Epithelial cell of esophagus (primary cell): ENCODE results near the gene PAN3.

Source experiments
- DNase-seq: peaks from one replicate; pipeline ENCODE4 v3.0.0; 2010; ENCODE audit warnings: low read depth
- H3K4me3 ChIP-seq: 2 replicates; pipeline ENCODE4 v1.5.1; 2011; ENCODE audit warnings: mild to moderate bottlenecking, low read length, control low read depth
- CTCF ChIP-seq: IDR thresholded peaks from 2 replicates; pipeline ENCODE4 v1.5.1; 2011; ENCODE audit warnings: low read depth, mild to moderate bottlenecking, low read length, control low read depth, inconsistent platforms; ENCODE audit not compliant: insufficient read depth; ENCODE audit errors: missing control alignments

PAN3 gene

DNA sequence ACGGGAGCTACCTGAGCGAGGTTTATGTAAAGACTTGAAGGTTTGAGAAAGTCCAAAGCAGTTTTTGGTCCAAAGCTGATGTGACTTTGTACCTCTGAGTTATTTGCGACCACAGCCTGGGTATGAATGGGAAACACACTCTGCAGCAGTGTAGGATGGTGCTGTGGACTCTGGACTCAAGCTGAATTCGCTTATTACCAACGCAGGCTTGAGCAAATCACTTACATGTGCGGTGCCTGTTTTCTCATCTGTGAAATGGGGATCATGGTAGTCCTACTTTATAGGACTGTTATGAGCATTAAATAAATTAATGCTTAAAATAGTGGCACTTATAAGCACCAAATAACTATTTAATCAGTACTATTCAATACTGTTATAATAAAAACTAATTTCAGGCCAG, 176.5 kb downstream of the PAN3 start:
- H3K4me3 ChIP-seq: no peak overlapping the region
- no peak for DNase-seq
- no peak for TF ChIP-seq CTCF

DNA sequence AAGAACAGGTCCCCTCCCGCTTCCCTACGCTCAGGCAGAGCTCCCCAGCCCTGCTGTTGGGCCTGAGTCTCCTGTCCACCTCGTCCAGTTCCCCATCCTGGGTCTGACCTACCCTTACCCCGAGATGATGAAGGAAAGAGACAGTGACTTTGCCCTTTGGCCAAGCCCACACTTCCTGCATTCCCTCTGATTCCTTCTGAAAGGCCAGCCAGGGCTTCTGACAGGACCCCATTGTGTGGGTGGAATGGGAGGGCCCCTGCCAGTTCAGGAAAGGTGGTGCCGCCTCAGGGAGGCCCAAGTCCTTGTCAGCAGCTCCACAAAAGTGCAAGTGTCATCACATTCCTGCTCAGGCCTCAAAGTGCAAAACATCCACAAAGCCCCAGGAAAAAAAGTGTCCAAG, 177.8 kb downstream of the PAN3 start:
- no peak overlapping the region for H3K4me3 ChIP-seq
- DNase-seq: no peak
- TF ChIP-seq CTCF: no peak

DNA sequence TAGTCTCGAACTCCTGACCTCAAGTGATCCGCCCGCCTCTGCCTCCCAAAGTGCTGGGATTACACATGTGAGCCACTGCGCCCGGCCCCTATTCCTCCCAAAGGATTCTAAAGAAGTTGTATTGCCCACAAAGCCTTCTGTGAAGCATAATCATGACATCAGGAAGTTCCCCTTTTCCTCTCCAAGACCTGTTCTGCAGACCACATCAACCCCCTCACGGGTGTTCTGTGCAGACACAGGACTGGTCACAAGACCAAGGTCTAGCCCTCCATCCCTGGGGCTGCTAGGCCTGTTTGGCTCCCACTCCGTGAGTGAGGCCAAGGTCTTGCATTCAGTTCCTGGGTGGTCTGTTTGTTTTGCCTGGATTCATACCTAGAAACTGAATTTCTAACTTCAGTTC, 178.5 kb downstream of the PAN3 start:
- no peak for DNase-seq
- TF ChIP-seq CTCF: no peak
- H3K4me3 ChIP-seq: no peak overlapping the region

DNA sequence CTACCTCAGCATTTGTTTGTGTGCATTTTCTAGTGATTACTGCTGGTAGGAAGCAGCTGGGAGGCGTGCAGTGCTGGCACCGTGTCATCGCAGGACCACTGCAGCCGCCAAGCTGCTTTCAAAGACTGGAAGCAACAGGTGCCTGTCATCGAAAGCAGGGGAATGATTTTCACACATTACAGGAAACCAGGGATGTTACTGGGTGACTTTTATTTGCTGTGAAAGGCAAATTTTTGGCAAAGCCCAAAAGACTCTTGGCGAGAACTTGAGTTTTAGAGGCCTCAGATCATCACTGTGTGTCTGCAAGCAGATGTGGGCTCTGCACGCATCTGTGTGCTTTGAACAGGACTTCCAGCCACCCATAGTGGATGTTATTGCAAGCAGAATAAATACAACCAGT, 180.2 kb downstream of the PAN3 start:
- H3K4me3 ChIP-seq: no peak overlapping the region
- no peak for DNase-seq
- no peak for TF ChIP-seq CTCF

DNA sequence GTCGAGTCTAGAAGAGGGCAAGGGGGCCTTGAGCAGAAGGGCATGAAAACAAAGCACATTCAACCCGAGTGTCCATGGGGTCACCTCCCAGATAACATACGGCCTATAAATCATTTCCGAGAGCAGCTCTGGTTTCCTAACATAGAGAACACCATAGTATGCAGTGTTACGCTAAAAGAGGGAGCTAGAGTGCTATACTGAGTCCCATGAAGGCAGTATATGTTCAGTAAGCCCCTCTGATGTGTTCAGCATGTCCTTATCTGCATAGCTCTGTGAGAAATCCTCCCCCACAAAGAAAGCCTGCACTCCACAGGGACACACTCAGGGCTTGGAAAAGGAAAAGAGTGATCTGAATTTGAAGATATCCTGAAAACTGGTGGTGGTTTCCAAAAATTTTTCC, 181.2 kb downstream of the PAN3 start:
- no peak for DNase-seq
- H3K4me3 ChIP-seq: no peak overlapping the region
- TF ChIP-seq CTCF: no peak

DNA sequence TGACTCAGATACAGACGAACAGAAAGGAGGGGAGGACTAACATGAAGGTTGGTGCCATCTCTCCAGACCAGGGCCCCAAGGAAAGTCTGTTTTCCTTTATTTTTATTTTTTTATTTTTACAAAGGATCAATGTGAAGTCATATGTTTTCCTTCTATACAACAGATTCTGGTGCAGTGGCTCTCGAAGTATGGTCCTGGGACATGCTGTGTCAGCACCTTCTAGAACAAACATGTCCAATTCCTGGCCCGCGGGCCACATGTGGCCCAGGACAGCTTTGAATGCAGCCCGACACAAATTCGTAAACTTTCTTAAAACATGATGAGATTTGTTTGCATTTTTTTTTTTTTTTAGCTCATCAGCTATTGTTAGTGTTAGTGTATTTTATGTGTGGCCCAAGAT, 181.9 kb downstream of the PAN3 start:
- H3K4me3 ChIP-seq: no peak overlapping the region
- no peak for DNase-seq
- TF ChIP-seq CTCF: no peak

GRCh38 chr13:28320884-28321574, 182.7 kb downstream of the PAN3 start:
- DNase-seq: no peak
- no peak for TF ChIP-seq CTCF
- H3K4me3 ChIP-seq: no peak overlapping the region
